Peyer's patch (tissue), 4 donors: ENCODE results near the gene ITGB4.

ENCODE experiments used
- CTCF ChIP-seq, 6 experiments: fragments of 450-650 bp in 4 of 6; fragments of 200-600 bp in 2 of 6; sonication (generic) in 1 of 6; IDR thresholded peaks; one replicate each; pipeline ENCODE4 v1.5.1; 2017 to 2019; ENCODE audit warnings: antibody characterized with exemption in 6 of 6, mild to moderate bottlenecking in 3 of 6, moderate library complexity in 1 of 6
- POLR2A ChIP-seq, 2 donors: fragments of 450-650 bp; IDR thresholded peaks; one replicate each; pipeline ENCODE4 v1.5.1; 2017; ENCODE audit warnings: antibody characterized with exemption in 2 of 2, mild to moderate bottlenecking in 2 of 2, moderate library complexity in 2 of 2

DNA sequence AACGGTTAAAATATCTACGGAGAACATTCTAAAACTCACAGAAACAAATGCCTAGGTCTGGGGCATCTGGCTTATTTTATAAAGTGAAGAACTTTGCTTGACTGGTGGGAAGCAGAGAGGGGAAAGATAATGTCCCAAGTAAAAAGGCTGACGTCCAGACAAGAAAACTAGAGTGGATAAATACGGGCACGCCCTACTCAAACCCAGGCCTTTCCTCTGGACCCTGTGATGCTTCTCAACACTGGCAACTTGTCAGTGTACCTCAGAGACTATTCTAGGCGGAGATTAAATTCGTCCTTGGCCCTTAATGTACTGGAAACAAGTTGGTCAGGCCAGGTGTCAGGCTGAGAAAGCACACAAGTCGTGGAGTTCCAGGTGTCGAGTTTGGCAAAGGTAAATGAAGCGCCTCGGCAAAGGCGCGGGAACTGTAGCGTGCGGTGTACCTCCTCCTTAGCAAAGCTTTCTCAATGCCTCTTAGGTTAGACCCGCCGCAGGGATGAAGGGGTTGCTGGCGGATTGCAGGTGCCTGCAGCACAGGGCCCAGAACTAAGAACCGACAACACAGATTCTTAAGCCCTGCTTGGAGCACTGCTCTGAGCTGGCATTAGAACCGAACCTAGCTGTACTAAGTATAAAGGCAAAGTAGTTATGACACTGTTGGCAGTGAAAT is 62.7 kb downstream of the ITGB4 start:
- TF ChIP-seq CTCF (IDR thresholded peaks at IDR 0.05): peak in 1 of 6 experiments; percentile 7
- no peak for TF ChIP-seq POLR2A (IDR thresholded peaks at IDR 0.05)
